HepG2 (cell line): ENCODE data around the gene HDAC5. TPM values are rescaled to one million over a fixed set of nuclear protein-coding genes. Genes with fewer than 3 reads are reported as not detected.

ENCODE experiments used
- ARID5B ChIP-seq: IDR thresholded peaks from 2 replicates; pipeline ENCODE4 v1.4.0; 2020; ENCODE audit warnings: mild to moderate bottlenecking, missing genetic modification reagents
- ARNT2 ChIP-seq: sonication (generic); formaldehyde crosslinking; IDR thresholded peaks from 2 replicates; pipeline ENCODE4 v1.8.0; 2022; ENCODE audit warnings: mild to moderate bottlenecking, low read depth, missing genetic modification reagents, moderate library complexity
- BHLHE40 ChIP-seq: IDR thresholded peaks from 2 replicates; pipeline ENCODE4 v1.6.1; 2011; ENCODE audit warnings: low read length, improper control_type of control experiment
- DMAP1 ChIP-seq: IDR thresholded peaks from 2 replicates; pipeline ENCODE4 v1.6.1; 2016
- ELF4 ChIP-seq: sonication (generic); formaldehyde crosslinking; IDR thresholded peaks from 2 replicates; pipeline ENCODE4 v1.5.0; 2020; ENCODE audit warnings: missing genetic modification reagents, mild to moderate bottlenecking, moderate library complexity, borderline replicate concordance
- FOSL2 ChIP-seq: sonication (generic); formaldehyde crosslinking; IDR thresholded peaks from 2 replicates; pipeline ENCODE4 v1.4.0; 2020; ENCODE audit warnings: missing genetic modification reagents
- FOXJ3 ChIP-seq: sonication (generic); formaldehyde crosslinking; IDR thresholded peaks from 2 replicates; pipeline ENCODE4 v1.4.0; 2020; ENCODE audit warnings: missing genetic modification reagents, mild to moderate bottlenecking, borderline replicate concordance
- FOXM1 ChIP-seq: sonication (generic); formaldehyde crosslinking; IDR thresholded peaks from 2 replicates; pipeline ENCODE4 v1.5.0; 2020; ENCODE audit warnings: missing genetic modification reagents
- GMEB2 ChIP-seq: IDR thresholded peaks from 2 replicates; pipeline ENCODE4 v1.6.1; 2016; ENCODE audit warnings: missing biosample characterization, missing genetic modification reagents, low read depth
- HCFC1 ChIP-seq: fragments of 150-350 bp; IDR thresholded peaks from 2 replicates; pipeline ENCODE4 v1.6.1; 2014; ENCODE audit warnings: low read depth, low read length
- HDAC1 ChIP-seq: sonication (generic); formaldehyde crosslinking; IDR thresholded peaks from 2 replicates; pipeline ENCODE4 v1.5.1; 2020; ENCODE audit warnings: mild to moderate bottlenecking, missing genetic modification reagents
- HNRNPH1 ChIP-seq: fragments of 200-400 bp; formaldehyde crosslinking; optimal IDR thresholded peaks from 2 replicates; pipeline ENCODE3; 2017; ENCODE audit warnings: mild to moderate bottlenecking, low read depth, low read length
- IKZF1 ChIP-seq: fragments of 450-650 bp; IDR thresholded peaks from 2 replicates; pipeline ENCODE4 v1.7.1; 2016
- ISL2 ChIP-seq: sonication (generic); formaldehyde crosslinking; IDR thresholded peaks from 2 replicates; pipeline ENCODE4 v1.5.0; 2020; ENCODE audit warnings: missing genetic modification reagents
- KLF11 ChIP-seq: IDR thresholded peaks from 2 replicates; pipeline ENCODE4 v1.6.1; 2016; ENCODE audit warnings: missing compliant biosample characterization
- NFKB2 ChIP-seq: sonication (generic); formaldehyde crosslinking; IDR thresholded peaks from 2 replicates; pipeline ENCODE4 v1.4.0; 2020; ENCODE audit warnings: missing genetic modification reagents, borderline replicate concordance
- SALL1 ChIP-seq: sonication (generic); formaldehyde crosslinking; IDR thresholded peaks from 2 replicates; pipeline ENCODE4 v1.8.0; 2022; ENCODE audit warnings: mild to moderate bottlenecking, missing genetic modification reagents
- TEAD3 ChIP-seq: optimal IDR thresholded peaks from 2 replicates; pipeline ENCODE3; 2016; ENCODE audit warnings: borderline replicate concordance
- ZFX ChIP-seq: sonication (generic); formaldehyde crosslinking; IDR thresholded peaks from 2 replicates; pipeline ENCODE4 v1.4.0; 2020; ENCODE audit warnings: mild to moderate bottlenecking, low read depth, missing genetic modification reagents, moderate library complexity
- ZFY ChIP-seq: sonication (generic); formaldehyde crosslinking; IDR thresholded peaks from 2 replicates; pipeline ENCODE4 v1.4.0; 2020; ENCODE audit warnings: missing genetic modification reagents
- ZMYM3 ChIP-seq: sonication (generic); formaldehyde crosslinking; IDR thresholded peaks from 2 replicates; pipeline ENCODE4 v1.5.1; 2020; ENCODE audit warnings: mild to moderate bottlenecking, missing genetic modification reagents
- ZNF10 ChIP-seq: sonication (generic); formaldehyde crosslinking; IDR thresholded peaks from 2 replicates; pipeline ENCODE4 v1.4.0; 2020; ENCODE audit warnings: mild to moderate bottlenecking, low read depth, missing genetic modification reagents, borderline replicate concordance
- ZNF354B ChIP-seq: sonication (generic); formaldehyde crosslinking; IDR thresholded peaks from 2 replicates; pipeline ENCODE4 v1.8.0; 2022; ENCODE audit warnings: mild to moderate bottlenecking, missing genetic modification reagents
- ZNF557 ChIP-seq: sonication (generic); formaldehyde crosslinking; IDR thresholded peaks from 2 replicates; pipeline ENCODE4 v1.4.0; 2020; ENCODE audit warnings: missing genetic modification reagents
- ZNF580 ChIP-seq: IDR thresholded peaks from 2 replicates; pipeline ENCODE4 v1.6.1; 2016; ENCODE audit warnings: low read depth, borderline replicate concordance
- ZNF644 ChIP-seq: IDR thresholded peaks from 2 replicates; pipeline ENCODE4 v1.6.1; 2016; ENCODE audit warnings: low read depth
- ZSCAN31 ChIP-seq: sonication (generic); formaldehyde crosslinking; IDR thresholded peaks from 2 replicates; pipeline ENCODE4 v1.5.0; 2020; ENCODE audit warnings: low read depth, mild to moderate bottlenecking, missing genetic modification reagents
- polyA plus RNA-seq, 8 experiments: library from polyadenylated mRNA; depleted of rRNA in 3 of 8; stranded (reverse) in 7 of 8; unstranded in 1 of 8; fragments of >200 nt; fragmentation: Illumina TruSeq in 4 of 8; extraction: Trizol in 4 of 8; gene quantifications; 2 replicates each; pipeline versions ENCODE4 v1.2.1 to v1.2.3, GENCODE V29; 2011 to 2016; ENCODE audit warnings: low read depth in 4 of 8, missing spikeins in 1 of 8, mixed read lengths in 1 of 8; ENCODE audit not compliant: insufficient read depth in 1 of 8
- total RNA-seq, 5 experiments: library from RNA; depleted of rRNA; stranded (reverse); fragments of >200 nt; fragmentation: Illumina TruSeq; extraction: Trizol; gene quantifications; 2 replicates each; pipeline ENCODE4 v1.2.3, GENCODE V29; 2016; ENCODE audit warnings: low read depth in 1 of 5

The HDAC5 gene
- total and polyA plus RNA-seq, 2 of the 13 experiments (the other 11 are each of a cell fraction or from before 2014, with no cell fraction given) = 46.4 to 85.4 TPM

- TF ChIP-seq ZNF354B (CRISPR knock-in tag) (peak; percentile 40; the same call in 1 of the 2 replicates), ZFY (CRISPR knock-in tag) (peak; percentile 39; the same call in 1 of the 2 replicates), ELF4 (CRISPR knock-in tag) (no peak), ZNF557 (CRISPR knock-in tag) (peak; percentile 56; the same call in 1 of the 2 replicates), GMEB2 (CRISPR knock-in tag) (no peak), ZNF644 (CRISPR knock-in tag) (peak; percentile 87; the same call in 1 of the 2 replicates), ZSCAN31 (CRISPR knock-in tag) (0 out of 2 replicates have a peak, but pooled peaks have one; percentile 58), HCFC1 (no peak), DMAP1 (0 out of 2 replicates have a peak, but pooled peaks have one; percentile 36), ZFX (peak; percentile 77), BHLHE40 (peak; percentile 63), IKZF1 (no peak), HNRNPH1 (no peak), ZNF10 (no peak), FOXM1 (CRISPR knock-in tag) (no peak), NFKB2 (CRISPR knock-in tag) (no peak), ARID5B (CRISPR knock-in tag) (0 out of 2 replicates have a peak, but pooled peaks have one; percentile 14), ZMYM3 (CRISPR knock-in tag) (peak; percentile 15; the same call in 1 of the 2 replicates), ZNF580 (no peak), ISL2 (CRISPR knock-in tag) (no peak), TEAD3 (CRISPR knock-in tag) (peak; percentile 53), ARNT2 (CRISPR knock-in tag) (0 out of 2 replicates have a peak, but pooled peaks have one; percentile 29), FOSL2 (CRISPR knock-in tag) (0 out of 2 replicates have a peak, but pooled peaks have one; percentile 6), HDAC1 (CRISPR knock-in tag) (peak; percentile 38; the same call in 1 of the 2 replicates), KLF11 (CRISPR knock-in tag) (no peak), SALL1 (CRISPR knock-in tag) (0 out of 2 replicates have a peak, but pooled peaks have one; percentile 11), FOXJ3 (CRISPR knock-in tag) (no peak)
These were observed 7.4 kb upstream of the HDAC5 start (continued) for GRCh38 chr17:44130693-44131349.
